HEK293T (cell line): ENCODE measurements around the gene ARMC2.
"Not testable (repeated sequence)": the region's sequence is repeated elsewhere in the genome, so short reads cannot be mapped to it uniquely, and the experiment has no call there.

Experiments
- CTCF ChIA-PET: fragments of 350-600 bp; formaldehyde crosslinking; extraction: SDS; loops from one replicate; lab custom pipeline; 2021; ENCODE audit warnings: antibody characterized with exemption, inconsistent platforms; lab: Yijun Ruan, JAX
- POLR2A ChIA-PET: fragments of 350-600 bp; formaldehyde crosslinking; extraction: SDS; loops from one replicate; lab custom pipeline; 2020; ENCODE audit warnings: antibody characterized with exemption, inconsistent platforms; lab: Yijun Ruan, JAX
- DNase-seq: peaks from one replicate; pipeline ENCODE4 v3.0.0; 2012; ENCODE audit warnings: mixed read lengths; ENCODE audit errors: extremely low spot score
- ARNT ChIP-seq: fragments of 450-650 bp; IDR thresholded peaks from 2 replicates; pipeline ENCODE4 v1.6.1; 2017; ENCODE audit warnings: mild to moderate bottlenecking
- BHLHE40 ChIP-seq: fragments of 450-650 bp; IDR thresholded peaks from 2 replicates; pipeline ENCODE4 v1.6.1; 2016; ENCODE audit warnings: mild to moderate bottlenecking, moderate library complexity, borderline replicate concordance
- CTBP1 ChIP-seq: fragments of 450-650 bp; IDR thresholded peaks from 2 replicates; pipeline ENCODE4 v1.6.1; 2016; ENCODE audit warnings: borderline replicate concordance
- ELF4 ChIP-seq: fragments of 450-650 bp; IDR thresholded peaks from 2 replicates; pipeline ENCODE4 v1.6.1; 2017; ENCODE audit warnings: antibody characterized with exemption
- FOXA1 ChIP-seq: fragments of 450-650 bp; IDR thresholded peaks from 2 replicates; pipeline ENCODE4 v1.6.1; 2016; ENCODE audit warnings: mild to moderate bottlenecking
- FOXK2 ChIP-seq: fragments of 450-650 bp; IDR thresholded peaks from 2 replicates; pipeline ENCODE4 v1.6.1; 2016; ENCODE audit warnings: mild to moderate bottlenecking
- FOXM1 ChIP-seq: fragments of 450-650 bp; IDR thresholded peaks from 2 replicates; pipeline ENCODE4 v1.6.1; 2017; ENCODE audit warnings: mild to moderate bottlenecking, borderline replicate concordance
- HDGF ChIP-seq: fragments of 450-650 bp; IDR thresholded peaks from 2 replicates; pipeline ENCODE4 v1.6.1; 2017; ENCODE audit warnings: antibody characterized with exemption, borderline replicate concordance
- L3MBTL2 ChIP-seq: fragments of 450-650 bp; conservative IDR thresholded peaks from 2 replicates; pipeline ENCODE4 v1.6.1; 2016; ENCODE audit warnings: mild to moderate bottlenecking
- LEF1 ChIP-seq: fragments of 450-650 bp; IDR thresholded peaks from 2 replicates; pipeline ENCODE4 v1.6.1; 2017; ENCODE audit warnings: mild to moderate bottlenecking, borderline replicate concordance
- NFRKB ChIP-seq: fragments of 450-650 bp; IDR thresholded peaks from 2 replicates; pipeline ENCODE4 v1.6.1; 2016; ENCODE audit warnings: mild to moderate bottlenecking, moderate library complexity
- PKNOX1 ChIP-seq: fragments of 450-650 bp; IDR thresholded peaks from 2 replicates; pipeline ENCODE4 v1.6.1; 2016
- SP1 ChIP-seq: fragments of 450-650 bp; IDR thresholded peaks from 2 replicates; pipeline ENCODE4 v1.6.1; 2017
- SUZ12 ChIP-seq: fragments of 450-650 bp; IDR thresholded peaks from 2 replicates; pipeline ENCODE4 v1.6.1; 2016; ENCODE audit warnings: mild to moderate bottlenecking
- TARDBP ChIP-seq: fragments of 450-650 bp; IDR thresholded peaks from 2 replicates; pipeline ENCODE4 v1.6.1; 2016
- ZNF384 ChIP-seq: fragments of 450-650 bp; IDR thresholded peaks from 2 replicates; pipeline ENCODE4 v1.6.1; 2016

Gene ARMC2

DNA sequence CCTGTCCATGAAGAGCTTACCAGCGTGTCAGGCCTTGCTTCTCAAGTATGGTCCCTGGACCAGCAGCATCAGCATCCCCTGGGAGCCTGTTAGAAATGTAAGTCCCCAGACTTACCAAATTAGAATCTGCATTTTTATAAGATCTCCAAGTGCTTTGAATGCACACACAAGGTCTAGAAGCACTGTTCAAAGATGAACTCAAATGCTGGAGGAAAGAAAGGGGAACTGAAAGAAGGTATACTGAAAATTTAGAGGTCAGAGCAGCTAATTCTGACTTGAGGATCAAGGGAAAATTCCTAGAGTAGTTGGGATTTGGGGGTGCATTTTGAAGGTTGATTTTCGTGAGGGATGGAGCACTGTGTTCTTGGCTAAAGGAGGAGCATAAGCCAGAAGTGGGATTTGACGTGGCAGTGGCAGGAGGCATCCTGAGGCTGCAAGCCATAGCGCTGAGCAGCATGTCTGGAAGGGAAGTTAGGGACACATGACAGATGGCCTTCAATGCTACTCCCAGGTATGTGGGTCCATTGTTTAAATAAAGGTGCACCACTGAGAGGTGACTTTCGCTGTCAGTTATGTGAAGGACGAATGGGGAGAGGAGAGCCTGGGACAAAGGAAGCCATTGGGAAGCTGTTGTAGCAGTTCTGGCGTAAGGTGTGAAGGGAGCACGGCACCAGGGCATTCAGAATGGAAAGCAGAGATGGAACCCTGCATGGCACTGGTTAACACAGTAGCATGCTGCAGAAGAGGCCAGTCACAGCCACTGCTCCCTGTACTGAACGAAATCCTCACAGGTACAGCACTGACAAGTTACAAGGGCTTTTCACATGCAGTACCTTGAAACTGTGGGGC lies 36.2 kb downstream of the ARMC2 start:
- DNase-seq: no peak
- CTCF ChIA-PET: no interaction called here
- TF ChIP-seq NFRKB: no peak
- no peak for TF ChIP-seq PKNOX1
- POLR2A ChIA-PET: interaction anchor here (1.1 kb wide), 1 partner anchor 10 kb away, joined by 3 read pairs; no protein-coding TSS in a partner anchor

DNA sequence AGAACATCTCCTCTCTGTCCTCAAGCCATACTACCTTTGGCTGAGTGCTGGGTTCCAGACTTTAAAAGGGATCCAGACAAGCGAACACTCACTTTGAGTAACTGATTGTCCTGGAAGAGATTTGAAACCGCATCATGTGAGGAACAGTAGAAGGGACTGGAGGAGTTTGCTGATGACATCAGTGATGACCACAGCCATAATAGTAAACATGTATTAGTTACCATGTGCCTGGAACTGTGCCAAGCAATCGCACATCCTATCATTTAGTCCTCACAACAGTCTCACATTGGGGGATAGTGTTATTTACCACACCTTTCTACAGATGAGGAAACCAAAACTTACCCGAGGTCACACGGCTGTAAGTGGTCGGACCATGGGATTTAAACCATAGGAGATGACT lies 39.8 kb downstream of the ARMC2 start:
- CTCF ChIA-PET: no interaction called here
- POLR2A ChIA-PET: no interaction called here
- no peak for DNase-seq
- no peak for TF ChIP-seq LEF1
- no peak for TF ChIP-seq HDGF
- TF ChIP-seq TARDBP: no peak
- no peak for TF ChIP-seq ZNF384
- TF ChIP-seq FOXK2: no peak
- no peak for TF ChIP-seq SP1
- TF ChIP-seq PKNOX1: no peak

DNA sequence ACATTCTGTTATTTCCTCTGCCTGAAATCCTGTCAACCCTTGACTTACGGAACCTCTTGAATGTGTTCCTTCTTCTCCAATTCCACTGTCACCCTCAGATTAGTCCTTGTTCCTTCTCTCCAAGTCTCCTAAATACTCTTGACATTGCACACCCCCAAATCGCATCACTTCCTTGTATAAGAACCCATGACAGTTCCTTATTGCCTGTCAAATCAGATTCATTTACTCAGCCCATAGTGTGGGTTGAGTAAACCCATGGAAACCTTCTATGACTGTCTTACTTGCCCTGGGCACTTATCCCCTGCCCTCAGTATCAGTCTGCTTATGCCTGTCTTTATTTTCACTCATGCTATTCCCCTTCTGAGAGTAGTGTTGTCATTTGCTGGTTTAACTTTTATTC lies 40.5 kb downstream of the ARMC2 start:
- no peak for DNase-seq
- CTCF ChIA-PET: interaction anchor here (0.6 kb wide), 1 partner anchor 51 kb away, joined by 3 read pairs; no protein-coding TSS in a partner anchor
- TF ChIP-seq ZNF384: no peak
- no peak for TF ChIP-seq FOXA1
- no peak for TF ChIP-seq TARDBP
- no peak for TF ChIP-seq ELF4
- no peak for TF ChIP-seq SUZ12
- no peak for TF ChIP-seq LEF1
- TF ChIP-seq SP1: no peak
- TF ChIP-seq PKNOX1: no peak
- no peak for TF ChIP-seq BHLHE40
- TF ChIP-seq CTBP1: no peak
- TF ChIP-seq FOXM1: no peak
- TF ChIP-seq ARNT: no peak
- TF ChIP-seq HDGF: no peak
- TF ChIP-seq FOXK2: no peak
- no peak for TF ChIP-seq NFRKB
- no peak for TF ChIP-seq L3MBTL2
- POLR2A ChIA-PET: no interaction called here

GRCh38 chr6:108890898-108891297 lies 42.7 kb downstream of the ARMC2 start:
- CTCF ChIA-PET: not testable (repeated sequence)

GRCh38 chr6:108895571-108895970 lies 47.3 kb downstream of the ARMC2 start:
- DNase-seq: no peak
- ChIA-PET CTCF (no interaction called here), POLR2A (no interaction called here)
- TF ChIP-seq L3MBTL2: no peak
- TF ChIP-seq TARDBP: no peak
- TF ChIP-seq FOXA1: no peak
- TF ChIP-seq SUZ12: no peak
- no peak for TF ChIP-seq LEF1
- TF ChIP-seq NFRKB: no peak
- TF ChIP-seq ELF4: no peak
- TF ChIP-seq HDGF: no peak
- TF ChIP-seq ARNT: no peak
- no peak for TF ChIP-seq PKNOX1
- no peak for TF ChIP-seq SP1
- no peak for TF ChIP-seq CTBP1
- no peak for TF ChIP-seq ZNF384
- no peak for TF ChIP-seq FOXM1
- TF ChIP-seq FOXK2: no peak
- no peak for TF ChIP-seq BHLHE40

More at GRCh38 chr6:108890898-108891297, 42.7 kb downstream of the ARMC2 start:
- POLR2A ChIA-PET, DNase-seq: not testable (repeated sequence)

DNA sequence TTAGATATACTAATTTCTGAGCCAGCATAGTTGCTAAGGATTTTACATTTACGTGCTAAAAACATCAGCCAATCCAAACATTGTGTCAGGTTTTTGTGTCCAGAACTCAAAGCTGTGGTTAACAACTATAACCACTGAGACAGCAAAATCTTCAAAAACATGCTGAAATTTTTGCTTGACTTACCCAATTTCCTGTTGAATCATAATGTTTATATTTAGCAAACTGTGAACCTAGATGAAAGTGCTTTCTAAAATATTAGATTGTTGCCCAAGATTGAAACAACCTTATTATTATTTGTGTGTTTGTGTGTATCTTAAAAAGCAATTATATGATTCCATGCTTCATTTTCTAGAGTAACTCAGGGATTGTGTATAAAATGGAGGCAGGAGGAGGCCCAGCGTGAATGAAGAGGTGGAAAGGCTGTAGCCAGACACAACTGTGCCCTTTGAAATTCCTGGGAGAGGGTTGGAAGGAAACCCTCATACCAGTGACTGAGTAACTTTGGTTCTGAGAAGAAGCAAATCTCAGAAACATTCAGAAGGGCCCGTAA lies 48.0 kb downstream of the ARMC2 start:
- TF ChIP-seq PKNOX1: no peak
- TF ChIP-seq SUZ12: no peak
- no peak for TF ChIP-seq BHLHE40
- no peak for TF ChIP-seq FOXM1
- TF ChIP-seq TARDBP: no peak
- TF ChIP-seq CTBP1: no peak
- TF ChIP-seq L3MBTL2: no peak
- CTCF ChIA-PET: no interaction called here
- POLR2A ChIA-PET: no interaction called here

More for the DNA sequence above, 48.0 kb downstream of the ARMC2 start:
- DNase-seq: no peak
